SK-N-SH (cell line): ENCODE data around the gene CEP170B. TPM values are rescaled to one million over a fixed set of nuclear protein-coding genes. Genes with fewer than 3 reads are reported as not detected.

Experiments
- CTCF ChIA-PET: fragments of 300-600, 350-600 bp; formaldehyde crosslinking; extraction: SDS; loops from one replicate; lab custom pipeline; 2021; lab: Yijun Ruan, JAX
- POLR2A ChIA-PET: fragments of 350-600 bp; sonication (Branson Sonifier 250); formaldehyde crosslinking; extraction: SDS; loops from one replicate; lab custom pipeline; 2020; ENCODE audit warnings: antibody characterized with exemption, inconsistent platforms; lab: Yijun Ruan, JAX
- DNase-seq: peaks from one replicate; pipeline ENCODE4 v3.0.0; 2012
- H2AFZ ChIP-seq: fragments of 200-600 bp; sonication (generic); 2 replicates; pipeline ENCODE4 v1.8.1; 2016; ENCODE audit warnings: antibody characterized with exemption, mild to moderate bottlenecking, low read depth
- H3F3A ChIP-seq: fragments of 200-600 bp; sonication (generic); replicated peaks from 2 replicates; pipeline ENCODE3; 2016; ENCODE audit warnings: antibody characterized with exemption, mild to moderate bottlenecking; ENCODE audit not compliant: insufficient read depth
- H3K27ac ChIP-seq, 2 experiments: fragments of 200-500 bp in 1 of 2; fragments of 200-600 bp in 1 of 2; sonication (Bioruptor generic) in 1 of 2; sonication (generic), shearing (Covaris generic) in 1 of 2; 2 replicates each; pipeline versions ENCODE4 v1.5.1 to v1.6.1; 2014 to 2016; ENCODE audit warnings: low read depth in 2 of 2, inconsistent platforms in 1 of 2, low read length in 1 of 2, mild to moderate bottlenecking in 1 of 2, mixed read lengths in 1 of 2
- H3K27me3 ChIP-seq: fragments of 200-600 bp; sonication (generic), shearing (Covaris generic); 2 replicates; pipeline ENCODE4 v1.6.1; 2016; ENCODE audit warnings: mixed run types; ENCODE audit not compliant: insufficient read depth
- H3K36me3 ChIP-seq, 2 experiments: fragments of 200-500 bp in 1 of 2; fragments of 200-600 bp in 1 of 2; sonication (Bioruptor generic) in 1 of 2; sonication (generic) in 1 of 2; replicated peaks in 1 of 2; 2 replicates each; pipeline versions ENCODE3 to v1.5.1; 2014 to 2016; ENCODE audit warnings: low read length in 1 of 2, mild to moderate bottlenecking in 1 of 2; ENCODE audit not compliant: insufficient read depth in 2 of 2, control insufficient read depth in 1 of 2
- H3K4me1 ChIP-seq, 2 experiments: fragments of 200-500 bp in 1 of 2; fragments of 200-600 bp in 1 of 2; sonication (Bioruptor generic) in 1 of 2; sonication (generic), shearing (Covaris generic) in 1 of 2; 2 replicates each; pipeline versions ENCODE4 v1.5.1 to v1.6.1; 2014 to 2016; ENCODE audit warnings: low read depth in 1 of 2, low read length in 1 of 2, mixed run types in 1 of 2; ENCODE audit not compliant: insufficient read depth in 2 of 2, control insufficient read depth in 1 of 2
- H3K4me2 ChIP-seq: fragments of 200-600 bp; sonication (generic), shearing (Covaris generic); 2 replicates; pipeline ENCODE4 v1.6.1; 2017; ENCODE audit warnings: mixed run types
- H3K4me3 ChIP-seq, 2 experiments: fragments of 200-500 bp in 1 of 2; fragments of 200-600 bp in 1 of 2; sonication (Bioruptor generic) in 1 of 2; sonication (generic), shearing (Covaris generic) in 1 of 2; 2 replicates each; pipeline versions ENCODE4 v1.5.1 to v1.8.1; 2014 to 2016; ENCODE audit warnings: low read depth in 2 of 2, inconsistent platforms in 1 of 2, low read length in 1 of 2, mild to moderate bottlenecking in 1 of 2, mixed read lengths in 1 of 2, moderate library complexity in 1 of 2
- H3K79me2 ChIP-seq: fragments of 200-600 bp; sonication (generic); 2 replicates; pipeline ENCODE4 v1.8.1; 2017; ENCODE audit warnings: mild to moderate bottlenecking; ENCODE audit not compliant: insufficient read depth
- H3K9ac ChIP-seq: fragments of 200-600 bp; sonication (generic); 2 replicates; pipeline ENCODE4 v1.6.1; 2017; ENCODE audit warnings: mixed run types
- H3K9me2 ChIP-seq: fragments of 200-600 bp; sonication (generic); 2 replicates; pipeline ENCODE4 v1.6.1; 2017; ENCODE audit warnings: mixed run types
- H3K9me3 ChIP-seq: fragments of 200-600 bp; sonication (generic); 2 replicates; pipeline ENCODE4 v1.6.1; 2017; ENCODE audit warnings: mixed run types, mild to moderate bottlenecking, moderate library complexity
- H4K20me1 ChIP-seq: fragments of 200-600 bp; sonication (generic); 2 replicates; pipeline ENCODE4 v1.6.1; 2017; ENCODE audit warnings: mild to moderate bottlenecking, mixed run types; ENCODE audit not compliant: insufficient read depth
- ELF1 ChIP-seq: IDR thresholded peaks from 2 replicates; pipeline ENCODE4 v1.4.0; 2012
- EP300 ChIP-seq, 2 experiments: IDR thresholded peaks; 2 replicates each; pipeline versions ENCODE4 v1.4.0 to v1.6.1; 2012; ENCODE audit warnings: borderline replicate concordance in 1 of 2, low read depth in 1 of 2, low read length in 1 of 2
- FOXJ3 ChIP-seq: sonication (generic); formaldehyde crosslinking; IDR thresholded peaks from 2 replicates; pipeline ENCODE4 v1.5.1; 2020; ENCODE audit warnings: mild to moderate bottlenecking, missing genetic modification reagents
- GATA2 ChIP-seq: sonication (generic); formaldehyde crosslinking; IDR thresholded peaks from 2 replicates; pipeline ENCODE4 v1.5.0; 2020; ENCODE audit warnings: mild to moderate bottlenecking, missing genetic modification reagents
- MEF2A ChIP-seq: IDR thresholded peaks from 2 replicates; pipeline ENCODE4 v1.4.0; 2012; ENCODE audit warnings: low read depth, borderline replicate concordance
- MXI1 ChIP-seq: IDR thresholded peaks from 2 replicates; pipeline ENCODE4 v1.6.1; 2012; ENCODE audit warnings: mild to moderate bottlenecking, low read depth, low read length, improper control_type of control experiment
- POLR2AphosphoS5 ChIP-seq: IDR thresholded peaks from 2 replicates; pipeline ENCODE4 v1.6.1; 2012; ENCODE audit warnings: low read depth, low read length
- RAD21 ChIP-seq: IDR thresholded peaks from 2 replicates; pipeline ENCODE4 v1.6.1; 2012; ENCODE audit warnings: mild to moderate bottlenecking, low read length
- REST ChIP-seq: IDR thresholded peaks from 2 replicates; pipeline ENCODE4 v1.6.1; 2012; ENCODE audit warnings: mild to moderate bottlenecking, low read depth, low read length, moderate library complexity
- RFX5 ChIP-seq: IDR thresholded peaks from 2 replicates; pipeline ENCODE4 v1.6.1; 2012; ENCODE audit warnings: mild to moderate bottlenecking, improper control_type of control experiment, low read length
- RXRA ChIP-seq: IDR thresholded peaks from 2 replicates; pipeline ENCODE4 v1.4.0; 2012; ENCODE audit warnings: low read depth, mild to moderate bottlenecking, borderline replicate concordance
- SIN3A ChIP-seq: IDR thresholded peaks from 2 replicates; pipeline ENCODE4 v1.6.1; 2012; ENCODE audit warnings: low read depth, mild to moderate bottlenecking, low read length, moderate library complexity, borderline replicate concordance
- SMC3 ChIP-seq: IDR thresholded peaks from 2 replicates; pipeline ENCODE4 v1.6.1; 2012; ENCODE audit warnings: low read depth, low read length, improper control_type of control experiment
- TCF12 ChIP-seq: IDR thresholded peaks from 2 replicates; pipeline ENCODE4 v1.4.0; 2012
- TEAD4 ChIP-seq: IDR thresholded peaks from 2 replicates; pipeline ENCODE4 v1.4.0; 2012; ENCODE audit warnings: mild to moderate bottlenecking, borderline replicate concordance; ENCODE audit not compliant: insufficient read depth
- USF2 ChIP-seq: fragments of 150-350 bp; IDR thresholded peaks from 2 replicates; pipeline ENCODE4 v1.6.1; 2017; ENCODE audit warnings: antibody characterized with exemption, low read length, low read depth, borderline replicate concordance
- YY1 ChIP-seq: IDR thresholded peaks from 2 replicates; pipeline ENCODE4 v1.4.0; 2012; ENCODE audit warnings: low read depth, mild to moderate bottlenecking
- ZBTB33 ChIP-seq: IDR thresholded peaks from 2 replicates; pipeline ENCODE4 v1.4.0; 2012; ENCODE audit warnings: low read depth, borderline replicate concordance
- WGBS: methylation state at CpG from one replicate; pipeline ENCODE4 v1.1.6; 2017; ENCODE audit warnings: low lambda C conversion rate; 5-methylcytosine and 5-hydroxymethylcytosine counted together
- polyA plus RNA-seq, 3 experiments: library from polyadenylated mRNA; depleted of rRNA; stranded (reverse); fragments of >200 nt; gene quantifications; 2 replicates each; pipeline ENCODE4 v1.2.3, GENCODE V29; 2012

Gene CEP170B
- polyA plus RNA-seq, 1 of the 3 experiments (the other 2 are of a cell fraction) = 11.0 TPM

GRCh38 chr14:104897330-104898194 is 32.5 kb downstream of the CEP170B start:
- H3K27ac ChIP-seq = no peak overlapping the region
- no peak overlapping the region for H3K4me2 ChIP-seq
- no peak for TF ChIP-seq RXRA
- no peak for TF ChIP-seq MEF2A
- TF ChIP-seq SMC3 = no peak
- TF ChIP-seq ZBTB33 = no peak
- no peak for TF ChIP-seq USF2
- TF ChIP-seq POLR2AphosphoS5 = no peak
- no peak for TF ChIP-seq REST
- TF ChIP-seq EP300 (IDR thresholded peaks at IDR 0.05; ENCODE audit: borderline replicate concordance in 1 of 2, low read depth in 1 of 2, low read length in 1 of 2) = no peak
- TF ChIP-seq RAD21 = no peak
- TF ChIP-seq RFX5 = no peak
- no peak for TF ChIP-seq FOXJ3 (CRISPR knock-in tag)
- TF ChIP-seq ELF1 = no peak
- no peak for TF ChIP-seq MXI1
- no peak for TF ChIP-seq YY1
- TF ChIP-seq GATA2 (CRISPR knock-in tag) = no peak
- TF ChIP-seq TEAD4 = no peak
- no peak for TF ChIP-seq TCF12
- TF ChIP-seq SIN3A = no peak
- H3K36me3 ChIP-seq = no peaks in the 10 kb centered on the region
- no peaks in the 10 kb centered on the region for H4K20me1 ChIP-seq
- no peaks in the 10 kb centered on the region for H3K9me3 ChIP-seq
- no peaks in the 10 kb centered on the region for H3K9me2 ChIP-seq
- no peaks in the 10 kb centered on the region for H3K27me3 ChIP-seq
- POLR2A ChIA-PET = no interaction called here
- H3K4me3 ChIP-seq = no peak overlapping the region
- H3K79me2 ChIP-seq = no peaks in the 10 kb centered on the region
- DNase-seq = peak; percentile 27
- H3K4me1 ChIP-seq = peaks cover 0 to 6% of the 10 kb centered on the region in 2 experiments; a peak in 1 of 4 replicates
- CTCF ChIA-PET = interaction anchor here (0.8 to 6.7 kb wide), 9 partner anchors 30 to 176 kb away, joined by 3 to 51 read pairs (median 8); no protein-coding TSS in a partner anchor
- H2AFZ ChIP-seq = no peak overlapping the region
- H3K9ac ChIP-seq = no peak overlapping the region
- WGBS = 83% methylated on average over 18 of the region's 37 CpGs
- no peaks in the 10 kb centered on the region for H3F3A ChIP-seq
